Activated naive CD4-positive, alpha-beta T cell (primary cell): ENCODE results near the gene MRPL30.
"Not testable (repeated sequence)": the region's sequence is repeated elsewhere in the genome, so short reads cannot be mapped to it uniquely, and the experiment has no call there.

Source experiments
- DNase-seq, 4 experiments: peaks; one replicate each; lab custom pipeline; 2025; lab: John Stamatoyannopoulos, UW

The MRPL30 gene

GRCh38 chr2:99184811-99185210 is 3.8 kb downstream of the MRPL30 start:
- no peak for DNase-seq

- DNase-seq = no peak
Measured at GRCh38 chr2:99187011-99187410, 6.0 kb downstream of the MRPL30 start.

- DNase-seq = no peak
Measured at GRCh38 chr2:99188357-99188756, 7.4 kb downstream of the MRPL30 start.

GRCh38 chr2:99190548-99190947 is 9.6 kb downstream of the MRPL30 start:
- no peak for DNase-seq

GRCh38 chr2:99192364-99192763 is 11.4 kb downstream of the MRPL30 start:
- not testable (repeated sequence) for DNase-seq

GRCh38 chr2:99198103-99198841 is 17.3 kb downstream of the MRPL30 start:
- no peak for DNase-seq

GRCh38 chr2:99200076-99200800 is 19.3 kb downstream of the MRPL30 start:
- DNase-seq = no peak

GRCh38 chr2:99201959-99202678 is 21.1 kb downstream of the MRPL30 start:
- DNase-seq = no peak

GRCh38 chr2:99205491-99205890 is 24.5 kb downstream of the MRPL30 start:
- DNase-seq = no peak

- no peak for DNase-seq
Measured at GRCh38 chr2:99216096-99216495, 35.1 kb downstream of the MRPL30 start.

- no peak for DNase-seq
Measured at GRCh38 chr2:99217929-99218501, 37.0 kb downstream of the MRPL30 start.

GRCh38 chr2:99233177-99233576 is 52.2 kb downstream of the MRPL30 start:
- DNase-seq = not testable (repeated sequence)

- DNase-seq = no peak
Measured at GRCh38 chr2:99238599-99238998, 57.6 kb downstream of the MRPL30 start.

GRCh38 chr2:99240431-99240830 is 59.4 kb downstream of the MRPL30 start:
- DNase-seq = no peak

- DNase-seq = no peak
Measured at GRCh38 chr2:99242151-99242550, 61.2 kb downstream of the MRPL30 start.
